GM23248 (cell line): ENCODE measurements around the gene ALX3.

Experiments used
- EZH2 ChIP-seq: fragments of 200-600 bp; sonication (generic); IDR thresholded peaks from 2 replicates; pipeline ENCODE4 v1.6.1; 2018; ENCODE audit warnings: antibody characterized with exemption, mild to moderate bottlenecking; ENCODE audit not compliant: insufficient read depth, poor library complexity, severe bottlenecking
- EZH2phosphoT487 ChIP-seq: fragments of 200-600 bp; sonication (generic); IDR thresholded peaks from 2 replicates; pipeline ENCODE4 v1.6.1; 2018; ENCODE audit warnings: antibody characterized with exemption, moderate library complexity, mild to moderate bottlenecking, low read depth; ENCODE audit not compliant: insufficient read depth

DNA sequence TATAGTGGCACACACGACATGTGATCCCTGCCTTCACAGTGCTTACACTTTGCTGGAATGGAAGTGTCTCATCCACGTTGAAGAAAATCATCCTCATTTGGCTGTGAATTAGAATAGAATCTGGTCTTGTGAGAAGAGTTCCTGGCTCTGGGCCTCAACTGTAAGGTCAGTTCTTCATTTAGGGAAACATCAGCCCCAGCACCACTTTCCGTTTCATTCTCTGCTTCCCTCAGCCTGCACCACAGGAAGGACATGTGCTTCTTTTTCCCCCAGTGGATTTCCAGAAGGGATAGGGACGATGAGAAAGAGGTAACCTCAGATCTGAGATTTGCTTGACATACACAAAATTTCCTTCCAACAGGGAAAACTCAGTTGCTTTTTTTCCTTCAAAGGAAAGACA is 3.7 kb upstream of the ALX3 start:
- TF ChIP-seq EZH2 (no peak), EZH2phosphoT487 (no peak)
